ENCODE data around the gene JPH3. TPM values are rescaled to one million over a fixed set of nuclear protein-coding genes. Genes with fewer than 3 reads are reported as not detected.

Gene JPH3
- total and polyA plus RNA-seq, 7 donors: under 0.01 to 1.4 (median 0.73) TPM; not detected in 1

- intact Hi-C loops (cut with DNase I): no loop called here
- TF ChIP-seq POLR2AphosphoS5 (IDR thresholded peaks at IDR 0.05) (no peak), POLR2A (IDR thresholded peaks at IDR 0.05) (no peak)
- 77 to 88% methylated on average over 10 of the region's 10 CpGs for WGBS, 2 donors
- DNase-seq: no peak
- Histone ChIP-seq H3K4me3 (no peak overlapping the region), H3K36me3 (no peaks in the 10 kb centered on the region), H3K27ac (no peak overlapping the region), H3K9me3 (no peaks in the 10 kb centered on the region), H3K27me3 (peaks cover 0 to 35% (median 12%) of the 10 kb centered on the region in 3 donors), H3K4me1 (no peaks in the 10 kb centered on the region)
Observed at GRCh38 chr16:87613961-87614360, 11.7 kb downstream of the JPH3 start.

GRCh38 chr16:87615621-87616041 is 13.3 kb downstream of the JPH3 start:
- WGBS, 2 donors: 81 to 82% methylated on average over 19 of the region's 19 CpGs
- Histone ChIP-seq H3K27me3 (peaks cover 0 to 43% (median 12%) of the 10 kb centered on the region in 3 donors), H3K4me3 (no peak overlapping the region)

GRCh38 chr16:87616556-87616955 is 14.2 kb downstream of the JPH3 start:
- DNase-seq: no peak
- WGBS, 2 donors: 77 to 81% methylated on average over 17 of the region's 17 CpGs
- Histone ChIP-seq H3K27ac (no peak overlapping the region), H3K4me1 (no peaks in the 10 kb centered on the region), H3K36me3 (no peaks in the 10 kb centered on the region), H3K27me3 (peaks cover 0 to 40% (median 18%) of the 10 kb centered on the region in 3 donors), H3K9me3 (no peaks in the 10 kb centered on the region), H3K4me3 (no peak overlapping the region)
- intact Hi-C loops (cut with DNase I): no loop called here
- no peak for TF ChIP-seq CTCF (IDR thresholded peaks at IDR 0.05)
- no peak for TF ChIP-seq POLR2A (IDR thresholded peaks at IDR 0.05)

More at GRCh38 chr16:87615621-87616041, 13.3 kb downstream of the JPH3 start:
- Histone ChIP-seq H3K4me1 (no peaks in the 10 kb centered on the region), H3K36me3 (no peaks in the 10 kb centered on the region), H3K9me3 (no peaks in the 10 kb centered on the region), H3K27ac (no peak overlapping the region)
- TF ChIP-seq POLR2AphosphoS5 (IDR thresholded peaks at IDR 0.05) (no peak), EP300 (IDR thresholded peaks at IDR 0.05) (no peak), POLR2A (IDR thresholded peaks at IDR 0.05) (no peak), CTCF (IDR thresholded peaks at IDR 0.05) (no peak)
- intact Hi-C loops (cut with DNase I): no loop called here
- DNase-seq: no peak

DNA sequence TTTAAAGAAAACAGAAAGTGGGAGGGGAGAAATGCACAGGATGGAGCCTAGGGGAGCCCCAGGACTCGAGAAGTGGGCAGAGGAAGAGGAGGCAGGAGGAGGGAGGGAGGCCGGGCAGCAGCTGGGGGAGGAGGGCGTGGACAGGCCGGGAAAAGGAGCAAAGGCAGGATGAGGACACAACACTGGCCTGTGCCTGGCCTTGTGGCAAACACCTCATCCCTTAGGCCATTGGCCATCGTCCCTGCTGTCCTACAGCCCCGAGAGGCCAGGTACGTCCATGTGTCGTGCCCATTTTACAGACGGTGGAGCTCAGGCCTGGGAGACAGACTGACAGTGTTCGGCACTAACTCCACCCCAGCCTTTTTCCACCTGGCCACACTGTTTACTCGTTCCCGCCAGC is 15.9 kb downstream of the JPH3 start:
- no peak for TF ChIP-seq POLR2A (IDR thresholded peaks at IDR 0.05)
- no peak for TF ChIP-seq EP300 (IDR thresholded peaks at IDR 0.05)
- no peak for TF ChIP-seq CTCF (IDR thresholded peaks at IDR 0.05)
- TF ChIP-seq POLR2AphosphoS5 (IDR thresholded peaks at IDR 0.05): no peak
- WGBS, 2 donors: 77 to 82% methylated on average over 12 of the region's 12 CpGs
- Histone ChIP-seq H3K36me3 (no peaks in the 10 kb centered on the region), H3K9me3 (no peaks in the 10 kb centered on the region), H3K4me3 (no peak overlapping the region), H3K4me1 (no peaks in the 10 kb centered on the region), H3K27me3 (peaks cover 0 to 47% (median 18%) of the 10 kb centered on the region in 3 donors), H3K27ac (no peak overlapping the region)
- intact Hi-C loops (cut with DNase I): no loop called here
- DNase-seq: no peak

DNA sequence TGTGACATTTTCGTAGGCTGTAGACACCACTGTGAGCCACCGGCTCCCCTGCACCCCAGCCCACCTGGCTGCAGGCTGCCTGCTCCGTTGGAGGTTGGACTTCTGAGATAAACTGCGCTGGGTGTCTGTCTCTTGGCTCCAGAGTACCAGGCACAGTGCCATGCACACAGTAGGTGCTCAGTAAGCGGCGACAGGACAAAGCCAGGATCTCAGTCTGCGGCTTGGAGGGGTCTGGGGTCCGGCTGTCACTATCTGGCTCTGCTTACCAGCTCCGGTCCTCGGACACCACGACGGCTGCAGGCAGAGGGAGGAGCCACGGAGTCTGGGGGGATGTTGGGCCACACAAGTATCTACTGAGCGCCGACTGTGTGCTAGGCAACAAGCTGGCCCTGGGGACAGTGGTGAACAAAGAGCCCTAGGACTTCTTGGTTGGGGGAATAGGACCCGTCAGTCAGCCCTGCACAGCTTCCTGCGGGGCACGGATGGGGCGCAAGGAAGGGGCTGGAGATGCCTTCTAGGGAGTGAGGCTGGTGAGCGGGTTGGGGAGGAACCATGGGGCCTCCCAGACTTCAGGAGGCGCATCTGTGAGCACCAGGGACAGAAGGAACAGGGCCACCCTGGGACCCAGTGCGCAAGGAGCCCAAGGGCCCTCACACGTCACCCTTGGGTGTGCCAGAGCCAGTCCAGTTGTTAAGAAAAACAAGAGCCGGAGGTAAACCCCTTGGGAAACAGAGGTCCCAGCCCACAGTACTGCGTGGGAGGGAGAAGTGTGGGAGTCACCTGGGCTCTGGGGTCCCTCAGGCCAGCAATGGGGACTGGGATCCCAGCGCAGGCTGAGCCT is 17.3 kb downstream of the JPH3 start:
- no peak for DNase-seq
- intact Hi-C loops (cut with DNase I): no loop called here
- Histone ChIP-seq H3K27me3 (peaks cover 0 to 47% (median 18%) of the 10 kb centered on the region in 3 donors), H3K4me3 (no peak overlapping the region), H3K4me1 (no peaks in the 10 kb centered on the region), H3K36me3 (no peaks in the 10 kb centered on the region), H3K9me3 (no peaks in the 10 kb centered on the region), H3K27ac (no peak overlapping the region)
- WGBS, 2 donors: 66 to 69% methylated on average over 26 of the region's 26 CpGs
- TF ChIP-seq POLR2AphosphoS5 (IDR thresholded peaks at IDR 0.05) (no peak), POLR2A (IDR thresholded peaks at IDR 0.05) (no peak), CTCF (IDR thresholded peaks at IDR 0.05) (no peak), EP300 (IDR thresholded peaks at IDR 0.05) (no peak)

Data from sigmoid colon (tissue), 7 donors.